ENCODE results near the gene CD3G.

The CD3G gene

GRCh38 chr11:118319337-118319707 is 24.8 kb upstream of the CD3G start:
- no peak overlapping the region for H3K4me2 ChIP-seq
- peaks cover 18% of the 10 kb centered on the region for H3K4me1 ChIP-seq (ENCODE audit: low read depth, poor library complexity, severe bottlenecking)
- H3K27me3 ChIP-seq (ENCODE audit: insufficient read depth, low read depth) = no peaks in the 10 kb centered on the region
- no peak for TF ChIP-seq CTCF (conservative IDR thresholded peaks at IDR 0.05; ENCODE audit: low read depth, low read length)
- no peaks in the 10 kb centered on the region for H3K79me2 ChIP-seq (ENCODE audit: insufficient read depth, low read depth)
- no peak overlapping the region for H2AFZ ChIP-seq (ENCODE audit: low read depth)
- no peaks in the 10 kb centered on the region for H3K36me3 ChIP-seq (ENCODE audit: insufficient read depth)
- no peak overlapping the region for H3K4me3 ChIP-seq (IDR thresholded peaks at IDR 0.05; ENCODE audit: insufficient read depth, low read depth, low read length)
- no peak overlapping the region for H3K27ac ChIP-seq
- no peak overlapping the region for H3K9ac ChIP-seq
- no peaks in the 10 kb centered on the region for H4K20me1 ChIP-seq (ENCODE audit: insufficient read depth)

- Histone ChIP-seq H4K20me1 (ENCODE audit: insufficient read depth) (no peaks in the 10 kb centered on the region), H2AFZ (ENCODE audit: low read depth) (no peak overlapping the region), H3K27me3 (ENCODE audit: insufficient read depth, low read depth) (no peaks in the 10 kb centered on the region), H3K4me3 (IDR thresholded peaks at IDR 0.05; ENCODE audit: insufficient read depth, low read depth, low read length) (no peak overlapping the region), H3K4me1 (ENCODE audit: low read depth, poor library complexity, severe bottlenecking) (peaks cover 15% of the 10 kb centered on the region), H3K9ac (no peak overlapping the region), H3K36me3 (ENCODE audit: insufficient read depth) (no peaks in the 10 kb centered on the region), H3K27ac (no peak overlapping the region), H3K4me2 (no peak overlapping the region), H3K79me2 (ENCODE audit: insufficient read depth, low read depth) (no peaks in the 10 kb centered on the region)
- no peak for TF ChIP-seq CTCF (conservative IDR thresholded peaks at IDR 0.05; ENCODE audit: low read depth, low read length)
Measured at GRCh38 chr11:118320515-118320914, 23.6 kb upstream of the CD3G start.

GRCh38 chr11:118321386-118322082 is 22.6 kb upstream of the CD3G start:
- H3K36me3 ChIP-seq (ENCODE audit: insufficient read depth) = no peaks in the 10 kb centered on the region
- H4K20me1 ChIP-seq (ENCODE audit: insufficient read depth) = no peaks in the 10 kb centered on the region
- no peaks in the 10 kb centered on the region for H3K27me3 ChIP-seq (ENCODE audit: insufficient read depth, low read depth)
- H3K4me2 ChIP-seq = no peak overlapping the region
- H3K4me1 ChIP-seq (ENCODE audit: low read depth, poor library complexity, severe bottlenecking) = peaks cover 8% of the 10 kb centered on the region
- H3K27ac ChIP-seq = no peak overlapping the region
- H3K79me2 ChIP-seq (ENCODE audit: insufficient read depth, low read depth) = no peaks in the 10 kb centered on the region
- no peak overlapping the region for H3K4me3 ChIP-seq (IDR thresholded peaks at IDR 0.05; ENCODE audit: insufficient read depth, low read depth, low read length)
- no peak overlapping the region for H2AFZ ChIP-seq (ENCODE audit: low read depth)
- H3K9ac ChIP-seq = no peak overlapping the region
- no peak for TF ChIP-seq CTCF (conservative IDR thresholded peaks at IDR 0.05; ENCODE audit: low read depth, low read length)

- Histone ChIP-seq H3K27ac (no peak overlapping the region), H2AFZ (ENCODE audit: low read depth) (no peak overlapping the region), H3K79me2 (ENCODE audit: insufficient read depth, low read depth) (no peaks in the 10 kb centered on the region), H3K27me3 (ENCODE audit: insufficient read depth, low read depth) (no peaks in the 10 kb centered on the region), H3K36me3 (ENCODE audit: insufficient read depth) (no peaks in the 10 kb centered on the region), H3K4me2 (no peak overlapping the region), H3K4me3 (IDR thresholded peaks at IDR 0.05; ENCODE audit: insufficient read depth, low read depth, low read length) (no peak overlapping the region), H4K20me1 (ENCODE audit: insufficient read depth) (no peaks in the 10 kb centered on the region), H3K4me1 (ENCODE audit: low read depth, poor library complexity, severe bottlenecking) (no peaks in the 10 kb centered on the region), H3K9ac (no peak overlapping the region)
- TF ChIP-seq CTCF (conservative IDR thresholded peaks at IDR 0.05; ENCODE audit: low read depth, low read length) = no peak
Measured at GRCh38 chr11:118322721-118323120, 21.4 kb upstream of the CD3G start.

Data from KMS-11 (cell line).